GM18520 (cell line): ENCODE results near the gene EFS.
"Not testable (repeated sequence)": the region's sequence is repeated elsewhere in the genome, so short reads cannot be mapped to it uniquely, and the experiment has no call there.

ENCODE experiments used
- ATAC-seq: cut with Tn5 transposase; IDR thresholded peaks from one replicate; pipeline ENCODE4 v1.9.1; 2021; ENCODE audit not compliant: unreplicated experiment

EFS gene

GRCh38 chr14:23399591-23399990, 34.6 kb upstream of the EFS start:
- no peak for ATAC-seq

DNA sequence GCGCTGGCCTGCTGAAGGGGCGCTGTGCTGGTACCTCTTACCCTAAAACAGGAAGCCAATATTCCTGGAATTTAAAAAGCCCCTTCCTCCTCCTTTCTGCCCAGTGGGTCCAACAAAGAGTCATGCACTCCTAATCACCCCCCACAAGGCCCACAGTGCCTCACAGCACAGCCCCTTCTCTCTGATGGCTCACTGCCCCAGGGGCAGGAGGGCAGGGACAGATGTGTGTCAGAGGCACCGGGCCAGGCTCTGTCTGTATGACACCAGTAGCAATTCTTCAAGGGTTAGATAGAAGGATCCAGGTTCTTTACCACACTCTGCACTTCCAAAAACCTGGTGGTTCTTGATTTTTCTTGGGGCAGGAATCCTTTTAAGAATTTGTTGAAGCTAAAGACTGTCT, 34.2 kb upstream of the EFS start:
- ATAC-seq, result no peak

- ATAC-seq, result no peak
Measured at GRCh38 chr14:23398348-23398747, 33.4 kb upstream of the EFS start.

GRCh38 chr14:23396781-23397407, 31.9 kb upstream of the EFS start:
- no peak for ATAC-seq

GRCh38 chr14:23396126-23396525, 31.2 kb upstream of the EFS start:
- ATAC-seq, result no peak

DNA sequence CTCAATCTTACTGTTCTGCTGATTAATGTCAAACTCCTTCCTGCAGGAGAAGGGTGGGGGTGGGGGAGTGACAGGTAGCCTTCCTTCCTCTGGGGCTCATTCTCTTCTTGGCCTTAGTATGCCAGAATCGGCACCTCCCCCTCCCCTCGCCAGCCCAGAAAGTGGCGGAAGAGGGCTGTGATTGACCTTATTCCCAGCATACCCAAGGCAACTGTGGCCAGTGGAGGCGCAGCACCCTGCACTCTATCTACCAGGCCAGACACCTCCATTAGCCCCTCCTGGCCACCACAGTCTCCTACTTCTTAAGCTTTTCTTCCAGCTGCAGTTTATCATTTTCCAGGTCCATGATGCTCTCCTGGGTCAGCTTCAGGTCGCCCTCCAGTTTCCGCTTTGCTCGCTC, 27.6 kb upstream of the EFS start:
- no peak for ATAC-seq

DNA sequence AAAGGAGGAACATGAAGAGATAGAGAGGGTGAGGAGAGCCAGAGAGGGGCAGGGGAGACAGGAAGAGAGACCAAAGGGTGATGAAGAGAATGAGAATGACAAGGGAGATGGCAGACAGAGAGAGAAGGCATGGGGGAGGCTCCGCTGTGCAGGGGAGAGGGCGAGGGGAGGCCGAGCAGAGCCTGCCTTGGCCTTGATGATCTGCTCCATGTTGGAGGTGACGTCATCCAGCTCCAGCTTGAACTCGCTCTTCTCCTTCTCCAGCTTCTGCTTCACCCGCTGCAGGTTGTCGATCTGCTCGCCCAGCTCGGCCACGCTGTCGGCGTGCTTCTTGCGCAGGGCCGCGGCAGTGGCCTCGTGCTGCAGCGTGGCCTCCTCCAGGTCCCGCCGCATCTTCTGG, 24.9 kb upstream of the EFS start:
- not testable (repeated sequence) for ATAC-seq

DNA sequence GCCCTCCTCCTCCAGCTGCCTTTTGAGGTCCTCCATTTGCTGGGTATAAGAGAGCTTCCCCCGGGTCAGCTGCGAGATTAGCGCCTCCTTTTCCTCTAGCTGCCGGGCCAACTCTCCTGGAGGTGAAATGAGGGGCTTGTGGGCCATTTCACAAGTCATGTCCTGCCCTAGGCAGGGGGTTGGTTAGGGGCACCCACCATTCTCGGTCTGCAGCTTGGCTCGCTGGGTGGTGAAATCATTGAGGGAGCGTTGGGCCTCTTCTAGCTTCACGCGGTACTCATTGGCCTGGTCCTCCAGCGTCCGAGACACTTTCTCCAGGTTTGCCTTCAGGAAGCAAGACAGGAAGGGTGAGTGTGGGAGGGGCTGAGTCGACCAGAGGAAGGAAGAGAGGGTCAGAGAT, 24.4 kb upstream of the EFS start:
- no peak for ATAC-seq

- ATAC-seq, result no peak
Measured at GRCh38 chr14:23388996-23389395, 24.0 kb upstream of the EFS start.

DNA sequence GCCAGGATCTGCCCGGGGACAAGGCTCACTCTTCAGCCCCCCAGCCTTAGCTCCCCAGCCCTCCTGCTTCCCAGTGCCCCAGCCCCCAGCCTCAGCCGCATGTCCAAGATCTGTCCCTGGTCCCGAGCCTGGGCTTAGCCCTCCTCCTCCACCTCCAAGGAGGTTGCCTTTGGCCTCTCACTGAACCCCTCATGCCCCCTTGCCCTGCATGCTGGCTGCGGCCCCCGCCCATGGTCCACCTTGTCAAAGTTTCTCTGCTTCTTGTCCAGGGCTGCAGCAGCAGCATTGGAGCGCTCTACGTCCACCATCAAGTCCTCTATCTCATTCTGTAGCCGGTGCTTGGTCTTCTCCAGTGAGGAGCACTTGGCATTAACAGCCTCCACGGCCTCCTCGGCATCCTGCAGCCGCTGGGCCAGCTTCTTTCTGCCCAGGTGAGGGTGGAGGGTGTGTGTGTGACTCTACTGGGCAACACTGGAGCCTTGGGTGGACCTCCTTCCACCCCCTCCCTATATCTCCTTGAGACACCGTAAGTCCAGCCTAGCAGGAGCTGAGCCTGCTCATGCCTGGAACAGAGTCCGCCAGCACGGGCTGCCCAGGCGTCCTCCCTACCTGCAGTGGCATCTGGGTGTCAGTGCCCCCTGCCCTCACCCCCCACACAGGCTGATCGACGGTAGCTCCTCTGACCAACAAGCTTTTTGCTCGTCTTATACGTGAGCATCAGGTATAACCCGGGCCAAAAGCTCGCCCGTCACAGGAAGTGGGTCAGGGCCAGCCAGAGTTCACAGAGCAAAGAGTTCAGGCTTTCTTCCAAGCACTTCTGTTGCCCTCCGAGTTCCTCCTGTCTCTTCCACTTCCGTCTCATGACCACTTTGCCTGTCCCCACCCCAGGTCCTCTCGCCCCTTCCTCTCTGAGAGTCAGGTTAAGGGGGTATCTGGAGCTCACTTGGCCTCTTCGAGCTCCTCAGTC, 23.2 kb upstream of the EFS start:
- no peak for ATAC-seq

DNA sequence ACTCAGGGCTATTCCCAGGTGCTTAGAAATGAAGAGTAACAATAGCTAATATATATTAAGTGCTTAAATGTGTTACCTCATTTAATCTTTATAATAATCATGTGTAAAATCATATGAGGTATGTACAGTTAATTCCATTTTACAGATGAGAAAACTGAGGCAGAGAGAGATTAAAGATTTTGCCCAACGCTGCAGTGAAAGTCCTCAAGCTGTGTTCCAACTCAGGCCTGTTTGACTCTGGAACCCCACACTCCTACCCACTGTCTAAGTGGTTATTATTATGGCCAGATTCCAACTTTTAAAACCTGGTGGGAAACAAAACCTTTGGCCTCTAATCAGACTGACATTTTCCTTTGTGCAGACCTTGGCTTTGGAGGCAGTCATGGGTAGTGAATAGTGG, 22.0 kb upstream of the EFS start:
- ATAC-seq, result no peak

DNA sequence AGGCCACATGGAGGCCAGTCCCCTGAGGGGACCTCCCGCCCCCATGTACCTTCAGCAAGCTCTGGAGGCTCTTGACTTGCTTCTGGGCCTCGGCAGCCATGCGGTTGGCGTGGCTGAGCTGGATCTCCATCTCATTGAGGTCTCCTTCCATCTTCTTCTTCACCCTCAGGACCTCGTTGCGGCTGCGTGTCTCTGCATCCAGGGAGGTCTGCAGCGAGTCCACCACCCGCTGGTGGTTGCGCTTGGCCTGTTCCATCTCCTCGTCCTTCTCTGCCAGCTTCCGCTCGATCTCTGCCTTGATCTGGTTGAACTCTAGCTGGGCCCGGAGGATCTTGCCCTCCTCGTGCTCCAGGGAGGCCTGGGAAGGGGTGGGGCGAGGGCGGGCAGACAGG, 21.3 kb upstream of the EFS start:
- ATAC-seq, result not testable (repeated sequence)

- ATAC-seq, result no peak
Measured at GRCh38 chr14:23385642-23386265, 20.8 kb upstream of the EFS start.

DNA sequence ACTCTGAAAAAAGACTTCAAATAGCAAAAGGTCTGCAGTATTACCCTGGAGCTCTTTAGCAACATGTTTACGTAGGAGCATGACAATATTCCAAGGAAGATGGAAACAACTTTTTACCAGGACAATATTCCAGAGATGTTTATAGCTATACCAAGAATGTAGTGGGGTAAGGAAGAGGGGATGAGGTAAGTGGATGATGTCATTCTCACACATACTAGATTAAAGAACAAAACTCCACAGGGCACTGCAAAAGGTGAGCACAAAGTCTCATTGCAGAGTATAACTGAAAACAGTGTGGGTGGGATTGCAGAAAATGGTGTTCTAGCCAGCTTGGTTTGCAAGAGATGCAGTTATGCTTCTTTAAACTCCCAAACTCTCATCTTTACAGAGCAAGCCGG, 20.3 kb upstream of the EFS start:
- no peak for ATAC-seq

- ATAC-seq, result no peak
Measured at GRCh38 chr14:23384364-23385080, 19.6 kb upstream of the EFS start.

DNA sequence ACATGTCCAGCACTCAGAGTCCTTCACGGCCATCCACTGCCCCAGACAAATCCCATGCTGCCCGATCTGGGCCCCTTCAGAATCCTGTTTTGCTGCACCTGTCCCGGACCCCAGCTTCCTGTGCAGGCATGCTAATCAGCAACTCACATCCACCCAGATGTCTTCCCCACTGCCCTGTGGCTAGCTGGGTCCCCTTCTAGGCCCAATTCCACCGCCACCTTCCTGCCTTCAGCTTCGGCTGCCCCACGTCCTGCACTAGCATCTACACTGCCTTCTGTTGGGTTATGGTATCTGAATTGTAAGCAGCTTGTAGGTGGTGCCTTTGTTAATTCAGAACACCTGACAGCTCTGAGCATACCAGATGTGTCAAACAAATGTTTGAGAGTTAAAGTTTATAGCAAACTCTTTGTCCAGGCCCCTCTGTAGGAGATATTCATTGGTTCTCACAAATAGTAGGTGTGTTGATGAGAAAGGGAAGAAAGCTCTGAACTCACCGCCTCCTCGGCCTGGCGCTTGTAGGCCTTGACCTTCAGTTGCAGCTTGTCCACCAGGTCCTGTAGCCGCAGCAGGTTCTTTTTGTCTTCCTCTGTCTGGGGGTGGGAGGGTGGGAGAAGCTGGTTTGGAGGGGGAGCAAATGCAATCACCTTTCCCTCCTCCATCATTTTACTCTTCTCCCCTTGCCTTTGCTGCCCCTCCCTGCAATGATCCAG, 17.9 kb upstream of the EFS start:
- ATAC-seq, result no peak

DNA sequence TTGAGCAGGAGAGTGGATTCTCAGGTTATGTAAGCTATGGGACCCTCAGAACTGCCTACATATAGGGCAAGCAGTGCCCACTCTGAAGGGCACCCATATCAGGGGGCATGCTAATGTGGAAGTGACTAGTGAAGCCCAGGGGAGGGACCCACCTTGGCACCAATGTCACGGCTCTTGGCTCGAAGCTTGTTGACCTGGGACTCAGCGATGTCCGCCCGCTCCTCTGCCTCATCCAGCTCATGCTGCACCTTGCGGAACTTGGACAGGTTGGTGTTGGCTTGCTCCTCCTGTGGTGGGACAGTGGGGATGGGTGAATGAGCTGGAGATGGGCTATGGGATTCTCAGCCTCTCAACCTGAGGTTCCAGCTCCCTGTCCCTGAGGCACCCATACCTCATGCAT, 17.3 kb upstream of the EFS start:
- no peak for ATAC-seq

- ATAC-seq, result no peak
Measured at GRCh38 chr14:23381871-23382270, 16.9 kb upstream of the EFS start.

DNA sequence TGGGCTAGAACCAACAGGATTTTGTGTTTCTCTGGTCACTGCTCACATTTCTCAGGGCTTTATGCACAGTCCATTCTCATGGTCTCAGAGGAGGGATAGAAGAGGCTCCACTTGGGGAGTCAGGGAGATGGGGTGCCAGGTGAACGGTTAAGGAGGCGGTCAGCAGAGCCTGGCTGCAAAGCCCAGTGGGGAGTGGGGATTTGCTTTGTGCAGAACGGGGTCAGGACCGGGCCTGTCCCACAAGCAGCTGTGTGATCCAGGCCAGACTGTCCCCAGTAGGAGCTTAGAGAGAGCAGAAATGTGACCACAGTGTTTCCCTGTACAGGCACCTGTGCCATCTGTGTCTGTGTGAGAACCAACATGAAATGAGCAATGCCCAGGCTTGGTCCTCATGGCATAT, 16.0 kb upstream of the EFS start:
- ATAC-seq, result no peak

DNA sequence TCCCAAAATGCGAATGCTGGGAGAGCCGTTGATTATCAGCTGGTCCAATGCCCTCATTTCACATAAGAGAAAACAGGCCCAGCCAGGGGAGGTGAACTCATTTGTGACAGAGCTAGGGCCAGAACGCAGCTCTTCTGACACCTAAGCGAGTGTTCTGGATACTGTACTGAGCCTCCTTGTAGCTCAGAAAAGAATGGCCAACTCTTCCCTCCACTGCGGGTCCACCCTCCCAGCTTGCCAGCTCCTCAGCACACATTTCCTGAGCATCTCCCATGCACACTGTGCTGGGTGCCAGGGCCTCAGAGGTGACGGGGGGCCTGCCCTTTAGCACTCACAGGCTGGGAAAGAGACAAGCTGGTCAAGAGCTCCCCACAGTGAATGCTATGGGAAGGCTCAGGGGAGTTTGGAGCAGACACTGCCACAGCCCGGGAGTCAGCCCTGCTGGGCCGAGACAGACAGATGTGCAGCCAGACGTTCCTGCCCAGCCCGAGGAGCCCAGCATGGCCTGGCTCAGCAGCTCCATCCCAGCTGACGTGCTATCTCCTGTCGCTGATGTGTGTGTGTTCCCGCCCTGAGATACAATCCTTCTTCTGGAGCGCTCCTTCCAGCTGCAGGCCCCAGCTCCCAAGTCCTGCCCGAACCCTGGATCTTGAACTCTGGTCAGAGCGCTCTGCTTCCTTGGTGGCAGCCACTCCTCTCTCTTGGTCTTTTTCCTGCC, 15.4 kb upstream of the EFS start:
- no peak for ATAC-seq
